NCI-H1694 treated with DMSO at 0.1 percent for 48 hours (cell line): ENCODE results near the gene SEC16A.

Experiments
- DNase-seq: peaks from one replicate; lab custom pipeline; 2025; lab: John Stamatoyannopoulos, UW

The SEC16A gene

GRCh38 chr9:136463578-136463977 lies 19.3 kb downstream of the SEC16A start:
- DNase-seq = no peak

- no peak for DNase-seq
Observed at GRCh38 chr9:136462664-136463063, 20.2 kb downstream of the SEC16A start.

GRCh38 chr9:136460772-136461325 lies 22.0 kb downstream of the SEC16A start:
- DNase-seq = no peak

GRCh38 chr9:136459425-136459824 lies 23.4 kb downstream of the SEC16A start:
- no peak for DNase-seq

GRCh38 chr9:136457326-136457725 lies 25.5 kb downstream of the SEC16A start:
- DNase-seq = no peak

- no peak for DNase-seq
Observed at GRCh38 chr9:136456258-136456657, 26.6 kb downstream of the SEC16A start.

GRCh38 chr9:136455043-136456002 lies 27.5 kb downstream of the SEC16A start:
- no peak for DNase-seq

GRCh38 chr9:136454026-136454796 lies 28.6 kb downstream of the SEC16A start:
- DNase-seq = no peak

- no peak for DNase-seq
Observed at GRCh38 chr9:136453326-136453725, 29.5 kb downstream of the SEC16A start.

- no peak for DNase-seq
Observed at GRCh38 chr9:136451221-136451877, 31.5 kb downstream of the SEC16A start.

- no peak for DNase-seq
Observed at GRCh38 chr9:136448655-136449054, 34.2 kb downstream of the SEC16A start.

GRCh38 chr9:136447173-136447778 lies 35.6 kb downstream of the SEC16A start:
- no peak for DNase-seq

- DNase-seq = no peak
Observed at GRCh38 chr9:136445799-136446198, 37.0 kb downstream of the SEC16A start.

- DNase-seq = no peak
Observed at GRCh38 chr9:136444102-136444501, 38.7 kb downstream of the SEC16A start.

- no peak for DNase-seq
Observed at GRCh38 chr9:136443687-136444086, 39.2 kb downstream of the SEC16A start.

- no peak for DNase-seq
Observed at GRCh38 chr9:136443087-136443486, 39.8 kb downstream of the SEC16A start.

- no peak for DNase-seq
Observed at GRCh38 chr9:136442265-136442664, 40.6 kb downstream of the SEC16A start.

GRCh38 chr9:136441681-136442245 lies 41.1 kb downstream of the SEC16A start:
- no peak for DNase-seq

GRCh38 chr9:136441191-136441680 lies 41.6 kb downstream of the SEC16A start:
- no peak for DNase-seq

- no peak for DNase-seq
Observed at GRCh38 chr9:136439481-136440408, 43.1 kb downstream of the SEC16A start, which contains the start of gene INPP5E. Gene INPP5E, minus strand, starts transcription at chr9:136439845. Its CDS starts 426 bp downstream, at chr9:136439419.
